Activated T-cell treated with anti-CD3 and anti-CD28 coated beads for 4 hours (primary cell): ENCODE measurements around the gene ASTN2.

ENCODE experiments used
- DNase-seq: peaks from one replicate; pipeline ENCODE4 v3.0.0-alpha.2; 2020

The ASTN2 gene

DNA sequence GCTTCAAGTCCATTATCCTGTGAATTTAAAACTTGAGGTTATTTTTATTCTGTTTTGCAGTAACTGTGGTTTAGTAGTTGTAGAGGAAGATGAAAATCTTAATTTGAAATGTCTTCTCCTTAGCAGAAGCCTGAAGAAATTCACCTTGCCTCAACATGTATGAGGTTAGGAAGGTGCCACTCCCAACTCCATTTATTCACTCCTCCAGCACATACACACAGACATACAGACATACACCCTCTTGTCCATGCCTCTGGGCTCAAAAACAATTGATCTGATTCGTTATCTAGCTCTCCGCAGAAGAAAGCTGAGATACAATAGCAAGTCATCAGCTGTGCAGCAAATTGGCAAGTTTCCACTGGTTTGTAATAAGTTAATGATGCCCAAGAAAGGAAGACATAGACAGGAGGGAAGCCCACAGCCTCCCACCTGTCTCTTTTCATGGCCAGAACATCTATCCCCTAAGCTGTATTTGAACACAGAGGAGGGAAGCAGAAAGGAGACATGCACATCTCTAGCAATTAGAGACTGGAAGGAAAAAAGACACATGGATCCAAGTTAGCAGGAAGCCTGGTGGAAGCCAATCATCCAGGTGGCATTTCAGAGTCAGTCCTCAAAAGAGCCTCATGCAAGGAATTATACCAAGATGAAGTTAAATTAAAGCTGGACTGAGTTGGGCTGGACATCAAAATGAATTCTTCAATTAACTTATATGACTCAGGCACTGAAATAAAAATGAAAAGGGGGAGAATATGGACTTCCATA is 257.9 kb downstream of the ASTN2 start:
- no peak for DNase-seq

DNA sequence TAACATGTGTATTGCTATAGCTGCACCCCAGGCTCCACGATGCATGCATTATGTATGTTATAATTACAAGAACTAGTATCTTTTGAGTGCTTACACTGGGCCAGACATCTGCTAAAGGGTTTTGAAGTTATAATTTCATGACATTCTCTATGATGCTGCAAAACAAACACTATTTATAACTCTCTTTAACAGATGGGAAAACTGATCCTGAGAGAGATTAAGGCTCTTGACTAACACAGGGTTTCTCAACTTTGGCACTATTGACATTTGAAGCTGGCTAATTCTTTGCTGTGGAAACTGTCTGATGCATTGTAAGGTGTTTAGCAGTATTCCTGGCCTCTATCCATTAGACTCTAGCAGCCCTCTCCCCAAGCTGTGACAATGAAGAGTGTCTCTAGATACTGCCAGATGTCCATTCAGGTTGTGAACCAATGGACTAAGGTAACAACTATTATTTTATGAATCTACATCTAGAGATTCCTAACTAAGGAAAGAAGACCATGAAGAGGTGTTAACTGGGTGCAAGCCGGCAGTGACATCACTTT is 258.6 kb downstream of the ASTN2 start:
- no peak for DNase-seq

DNA sequence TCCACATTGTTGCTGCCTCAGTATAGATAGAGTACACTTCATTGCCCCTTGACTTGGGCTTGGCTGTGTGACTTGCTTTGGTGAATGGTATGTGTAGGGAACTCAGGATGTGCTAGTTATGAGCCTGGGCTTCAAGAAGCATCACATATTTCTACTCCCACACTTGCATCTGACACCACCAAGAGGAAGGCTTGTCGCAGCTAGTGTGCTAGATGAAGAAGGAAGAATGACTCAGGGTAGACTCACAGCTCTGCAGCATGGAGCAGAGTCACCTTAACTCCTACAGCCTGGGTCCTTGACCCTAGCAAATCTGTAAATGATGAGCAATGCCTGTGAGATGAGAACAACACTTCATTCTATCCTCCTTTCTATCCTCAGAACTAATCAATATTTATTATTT is 261.8 kb downstream of the ASTN2 start:
- no peak for DNase-seq

DNA sequence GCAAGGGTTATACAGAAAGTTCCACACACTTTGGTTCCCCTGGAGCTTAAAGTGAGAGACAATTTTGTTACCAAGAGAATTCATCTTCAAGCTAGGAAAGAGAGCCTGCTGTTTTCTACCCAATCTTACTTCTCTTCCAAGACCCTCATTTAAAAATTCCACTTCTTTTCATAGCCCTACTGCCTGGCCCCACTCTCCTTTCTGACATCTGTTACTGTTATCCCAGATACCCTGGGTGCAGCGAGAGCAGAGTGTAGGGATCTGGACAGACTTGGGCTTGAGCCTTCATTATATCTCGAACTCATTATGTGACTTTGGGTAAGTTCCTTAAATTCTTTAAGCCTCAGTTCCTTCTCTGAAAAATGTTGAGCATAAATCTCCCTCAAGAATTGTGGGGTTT is 263.1 kb downstream of the ASTN2 start:
- DNase-seq, result no peak

DNA sequence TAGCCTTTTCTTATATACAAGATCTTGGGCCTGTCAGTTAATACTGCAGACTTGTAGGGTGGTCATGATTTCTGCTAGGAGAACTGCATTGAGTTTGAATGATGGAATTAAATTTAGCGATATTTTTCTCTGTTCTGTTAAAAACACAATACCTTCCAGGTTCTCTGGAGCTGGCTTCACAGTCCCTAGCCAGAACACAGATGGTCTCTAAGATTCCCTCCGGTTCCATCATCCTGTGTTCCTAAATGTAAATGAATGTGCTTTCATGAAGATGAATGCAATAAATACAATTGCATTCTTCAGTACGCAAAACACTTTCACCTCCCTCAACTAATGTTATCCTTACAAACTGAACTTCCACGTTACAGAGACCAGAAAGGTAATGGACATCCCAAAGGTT is 264.9 kb downstream of the ASTN2 start:
- no peak for DNase-seq

DNA sequence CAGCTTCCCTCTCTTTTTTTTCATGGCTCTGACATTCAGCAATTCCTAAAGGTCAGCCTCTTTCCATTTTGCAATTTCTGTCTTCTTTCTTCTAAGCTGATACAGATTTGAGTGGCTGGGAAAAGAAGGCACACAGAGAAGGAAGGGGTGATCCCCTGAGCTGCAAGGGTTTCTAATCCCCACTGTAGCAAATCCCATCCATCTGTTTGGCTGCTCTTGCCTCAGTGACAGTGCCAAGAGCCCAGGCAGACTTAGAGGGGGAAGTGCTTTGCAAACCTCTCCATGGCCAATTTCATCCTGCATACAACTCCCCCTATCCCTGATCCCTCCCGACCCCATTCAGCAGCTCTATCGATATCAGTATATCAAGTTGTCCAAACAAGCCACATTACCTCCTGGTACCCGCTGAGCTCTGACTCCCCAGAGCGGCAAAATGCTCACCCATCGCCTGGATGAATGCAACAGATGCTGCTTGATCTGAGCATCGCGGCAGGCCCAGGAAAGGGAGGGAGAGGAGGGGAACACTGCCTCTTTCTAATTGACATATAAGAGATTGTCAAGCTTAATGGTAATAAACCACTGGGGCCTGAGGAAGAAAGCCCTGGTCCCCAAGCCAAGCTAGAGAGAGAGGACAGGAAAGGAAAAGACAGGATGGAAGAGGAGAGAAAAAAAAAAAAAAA is 268.9 kb downstream of the ASTN2 start:
- no peak for DNase-seq

DNA sequence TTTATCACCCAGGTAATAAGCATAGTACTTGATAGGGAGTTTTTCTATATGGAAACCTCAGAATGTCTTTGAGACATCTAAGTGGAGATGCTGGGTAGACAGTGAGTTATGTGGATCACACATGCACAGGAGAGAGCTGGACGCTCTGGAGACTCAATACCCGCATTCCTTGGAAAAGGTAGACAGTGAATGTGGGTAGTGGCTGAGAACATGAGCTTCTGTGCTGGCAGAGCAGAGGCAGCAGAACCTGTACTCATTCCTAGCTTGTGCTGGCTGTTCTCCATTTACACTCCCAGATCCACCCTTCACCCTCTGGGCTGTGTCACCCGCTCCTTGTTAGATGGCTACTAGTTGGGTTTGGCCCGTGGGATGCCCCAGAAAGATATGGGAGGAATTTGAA is 269.8 kb downstream of the ASTN2 start:
- DNase-seq, result no peak

DNA sequence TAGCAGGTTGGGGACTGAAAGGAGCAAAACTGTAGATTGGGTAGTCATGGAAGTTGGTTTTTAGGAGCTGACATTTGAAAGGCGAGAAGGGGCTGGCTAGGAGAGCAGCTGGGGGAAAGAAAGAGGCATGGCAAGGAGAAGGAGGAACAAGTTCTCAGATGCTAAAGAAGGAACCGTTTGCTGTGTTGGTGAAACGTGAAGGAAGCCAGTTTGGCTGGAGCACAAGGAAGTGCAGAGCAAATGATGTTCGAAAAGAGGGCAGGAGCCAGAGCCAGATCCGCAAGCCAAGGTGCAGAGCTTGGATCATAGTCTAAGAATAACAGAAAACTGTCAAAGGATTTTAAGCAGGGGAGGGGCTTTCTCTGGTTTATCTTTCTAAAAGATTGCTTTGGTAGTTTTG is 276.6 kb downstream of the ASTN2 start:
- DNase-seq, result no peak

DNA sequence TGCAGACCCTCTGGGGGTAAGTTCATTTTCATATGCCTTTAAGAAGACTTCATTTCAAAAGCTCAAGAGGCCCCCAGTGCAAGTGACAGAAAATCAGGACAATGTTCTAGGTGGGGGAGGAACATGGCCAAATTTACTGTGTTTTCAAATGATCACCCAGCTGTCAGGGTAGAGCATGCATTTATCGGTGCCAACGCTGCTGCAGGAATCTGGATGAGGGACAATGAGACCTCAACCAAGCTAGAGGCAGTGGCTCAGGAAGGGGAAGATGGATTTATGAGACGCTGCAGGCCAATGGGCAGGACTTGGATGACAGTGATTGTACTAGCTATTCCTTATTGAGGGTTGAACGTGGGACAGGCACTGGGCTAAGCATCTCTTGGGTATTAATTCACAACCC is 278.4 kb downstream of the ASTN2 start:
- no peak for DNase-seq

DNA sequence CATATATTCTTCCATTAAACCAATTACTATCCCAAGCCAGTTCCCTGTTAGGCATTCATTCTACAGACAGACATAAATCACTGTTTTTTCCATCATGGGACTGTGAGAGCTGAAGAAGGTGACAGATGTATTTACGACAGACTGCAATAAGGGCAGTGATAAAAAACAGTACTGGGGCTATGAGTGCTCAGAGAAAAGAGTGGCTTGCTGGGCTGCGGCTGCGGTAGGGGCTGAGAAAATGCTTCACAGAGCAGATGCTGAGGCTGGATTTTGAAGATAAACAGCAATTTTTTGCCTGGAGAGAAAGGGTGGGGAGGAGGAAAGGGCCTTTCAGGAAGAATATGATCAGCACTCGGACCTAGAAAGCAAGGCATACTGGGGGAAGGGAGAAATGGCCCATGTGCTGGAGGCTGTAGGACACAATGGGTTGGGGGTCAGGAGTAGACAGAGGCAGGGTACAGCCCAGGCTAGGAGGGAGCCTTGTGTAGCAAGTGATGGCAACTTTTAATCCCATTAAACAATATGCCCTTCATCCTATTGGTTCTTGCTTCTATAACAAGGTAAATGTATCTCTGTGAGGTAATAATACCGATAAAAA is 279.3 kb downstream of the ASTN2 start:
- no peak for DNase-seq

DNA sequence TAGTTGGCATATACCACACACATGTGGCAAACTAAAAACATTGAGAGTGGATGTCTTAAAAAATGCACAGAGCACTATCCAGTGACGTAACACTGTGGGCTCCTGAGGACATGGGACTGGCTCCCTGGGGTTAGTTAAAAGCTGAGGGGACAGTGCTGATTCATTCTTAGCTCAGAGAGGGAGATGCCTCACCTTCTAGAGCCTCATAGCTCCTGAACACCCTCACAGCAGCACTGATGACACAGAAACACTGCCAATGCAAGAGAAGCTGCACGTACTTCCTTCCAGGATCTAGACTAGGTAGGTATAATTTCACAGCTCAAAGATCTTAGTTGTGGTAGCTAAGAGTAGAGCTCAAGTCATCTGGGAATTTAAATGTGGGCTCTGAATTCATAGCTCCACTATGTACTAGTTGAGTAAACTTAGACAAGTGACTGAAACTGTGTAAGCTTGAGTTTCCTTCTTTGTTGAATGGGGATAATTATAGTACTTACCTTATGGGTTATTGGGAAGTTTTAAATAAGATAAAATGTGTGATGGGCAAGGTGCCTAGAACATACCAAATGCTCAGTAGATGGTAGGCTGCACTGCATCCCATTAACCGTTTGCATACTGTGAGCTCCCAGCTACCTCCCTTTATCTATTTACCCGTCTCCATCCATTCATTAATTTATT is 279.9 kb downstream of the ASTN2 start:
- no peak for DNase-seq

DNA sequence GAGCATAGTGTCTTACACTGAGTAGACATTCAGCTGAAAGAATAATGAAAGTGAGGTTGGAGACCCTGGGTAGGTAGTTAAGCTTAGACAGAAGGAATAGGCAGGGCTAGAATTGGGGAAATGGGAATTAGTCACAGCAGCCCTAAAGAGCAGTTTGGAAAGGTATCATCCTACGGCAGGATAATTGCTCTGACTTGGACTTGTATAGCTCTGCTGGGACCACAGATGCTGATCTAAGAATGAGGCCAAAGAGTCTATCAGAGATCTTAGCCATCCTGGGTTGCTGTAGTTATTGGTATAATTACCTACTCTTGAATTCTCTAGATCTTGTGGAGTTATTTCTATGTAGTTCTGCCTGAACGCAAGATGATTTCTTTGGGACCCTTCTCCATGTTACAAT is 288.0 kb downstream of the ASTN2 start:
- DNase-seq, result no peak

DNA sequence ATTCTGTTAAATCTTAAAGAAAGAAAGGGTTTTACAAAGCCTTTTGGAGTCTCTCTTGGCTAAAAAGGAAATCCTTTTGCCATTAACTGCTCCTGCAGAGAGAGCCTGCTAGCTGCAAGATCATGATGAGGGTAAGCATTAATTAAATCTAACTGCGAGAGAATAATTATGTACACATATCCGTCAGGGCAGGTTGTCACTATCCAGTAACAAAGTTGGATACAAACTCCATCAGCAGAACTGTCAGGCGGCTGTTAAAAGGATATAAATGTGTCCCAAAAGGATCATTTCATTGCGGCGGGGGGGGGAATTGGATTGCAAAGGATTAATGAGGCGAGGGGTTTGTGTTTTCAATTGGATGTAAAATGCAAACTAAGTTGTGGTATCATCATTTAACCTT is 289.3 kb downstream of the ASTN2 start:
- DNase-seq, result no peak

DNA sequence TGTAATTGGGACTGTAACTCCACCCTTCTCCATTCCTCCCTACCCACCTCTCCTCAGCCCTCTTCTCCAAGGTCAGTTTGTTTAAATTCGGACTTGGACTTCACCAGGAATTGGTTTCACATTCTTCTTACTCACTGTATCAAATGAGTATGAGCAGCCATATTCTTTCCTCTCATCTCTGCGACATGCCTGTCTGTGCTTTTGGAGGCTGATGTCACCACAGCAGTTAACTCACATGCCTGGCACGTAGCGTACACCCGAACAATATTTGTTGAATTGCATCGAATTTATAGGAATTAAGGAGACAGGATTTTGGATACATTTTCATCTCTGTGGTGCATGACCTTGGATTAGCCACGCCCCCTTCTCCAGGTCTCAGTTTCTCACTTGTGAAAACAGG is 291.1 kb downstream of the ASTN2 start:
- no peak for DNase-seq

DNA sequence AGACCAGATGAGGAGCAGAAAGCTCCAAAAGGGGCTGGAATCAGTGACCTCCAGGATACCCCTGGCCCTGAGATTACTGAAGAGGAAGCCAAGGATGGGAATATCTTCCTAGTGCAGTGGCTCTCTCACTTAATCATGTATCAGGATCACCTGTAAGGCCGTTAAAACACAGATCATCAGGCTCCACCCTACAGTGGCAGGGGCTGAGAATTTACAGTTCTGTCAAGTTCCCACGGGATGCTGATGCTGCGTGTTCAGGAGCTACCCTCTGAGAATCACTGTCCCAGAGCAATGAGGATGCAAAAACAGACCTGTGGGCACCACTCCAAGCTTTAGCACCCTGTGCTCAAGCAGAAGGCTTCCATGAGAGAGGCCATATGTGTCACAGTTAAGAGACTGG is 291.9 kb downstream of the ASTN2 start:
- DNase-seq, result no peak

DNA sequence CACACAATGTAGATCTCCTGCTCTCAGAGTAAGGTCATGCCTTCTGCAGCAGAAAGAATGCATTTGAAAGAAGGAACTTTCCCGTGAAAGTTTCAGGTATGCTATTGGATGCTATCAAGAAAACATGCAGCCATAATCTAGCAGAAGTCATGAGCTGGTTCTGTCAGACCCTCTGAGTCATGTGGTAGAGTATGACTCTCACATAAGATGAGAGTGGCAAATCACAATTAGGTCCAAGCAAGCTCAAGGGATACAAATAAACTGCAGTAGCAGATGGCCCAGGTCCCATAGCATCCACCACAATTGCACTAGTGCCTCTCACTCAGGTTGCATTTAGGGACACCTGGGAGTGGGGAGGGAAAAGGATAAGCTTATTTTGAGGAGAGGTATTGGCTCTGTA is 292.8 kb downstream of the ASTN2 start:
- no peak for DNase-seq

DNA sequence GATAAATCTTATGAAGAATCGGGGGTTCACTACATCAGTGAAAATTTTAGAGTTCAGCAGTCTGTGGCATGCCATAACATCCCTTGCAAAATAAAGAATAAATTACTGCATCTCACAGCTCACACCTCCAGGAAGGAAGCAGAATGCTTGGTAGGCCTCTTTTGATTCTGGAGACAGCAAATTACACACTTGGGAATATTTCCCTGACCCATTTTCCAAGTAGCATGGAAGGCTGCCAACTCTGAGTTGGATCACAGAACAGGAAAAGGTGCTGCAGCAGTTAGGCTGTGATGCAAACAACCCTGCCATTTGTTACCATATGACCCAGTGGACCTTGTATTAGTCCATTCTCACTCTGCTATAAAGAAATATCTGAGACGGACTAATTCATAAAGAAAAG is 293.5 kb downstream of the ASTN2 start:
- no peak for DNase-seq

DNA sequence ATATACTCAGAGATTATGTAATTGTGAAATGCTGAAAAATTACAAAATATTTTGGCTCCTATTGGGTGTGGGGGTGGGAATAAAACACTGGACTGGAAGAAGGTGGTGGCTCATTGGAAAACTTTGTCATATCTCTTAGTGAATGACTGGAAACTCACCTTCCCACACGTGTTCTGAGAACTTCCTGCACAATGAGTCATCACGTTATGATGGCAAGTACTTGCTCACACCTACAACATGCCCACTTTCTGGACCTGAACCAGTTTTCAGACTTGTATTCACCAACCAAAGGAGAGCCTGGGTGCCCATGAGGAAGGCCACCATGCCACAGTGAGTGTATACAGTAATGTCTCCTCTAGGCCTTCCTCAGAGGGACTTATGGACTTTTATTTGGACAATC is 294.8 kb downstream of the ASTN2 start:
- no peak for DNase-seq

DNA sequence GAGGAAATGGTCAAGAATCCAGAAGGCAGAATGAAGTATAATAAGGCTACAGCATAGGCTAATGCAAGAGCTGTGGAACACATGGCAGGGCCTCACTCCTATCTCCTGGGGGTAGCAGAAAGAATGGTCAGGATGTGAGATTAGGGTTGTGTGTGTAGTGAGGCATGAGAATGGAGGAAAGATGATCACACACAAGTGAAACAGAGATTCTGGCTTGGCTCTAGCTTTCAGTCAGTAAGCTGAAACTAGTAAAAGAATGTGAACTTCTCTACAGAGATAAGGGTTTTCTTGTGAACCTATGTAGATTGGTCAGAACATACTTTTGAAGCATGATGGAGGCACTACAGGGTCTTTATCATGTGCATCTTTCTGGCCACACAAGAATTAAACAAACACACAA is 298.8 kb downstream of the ASTN2 start:
- DNase-seq, result no peak

DNA sequence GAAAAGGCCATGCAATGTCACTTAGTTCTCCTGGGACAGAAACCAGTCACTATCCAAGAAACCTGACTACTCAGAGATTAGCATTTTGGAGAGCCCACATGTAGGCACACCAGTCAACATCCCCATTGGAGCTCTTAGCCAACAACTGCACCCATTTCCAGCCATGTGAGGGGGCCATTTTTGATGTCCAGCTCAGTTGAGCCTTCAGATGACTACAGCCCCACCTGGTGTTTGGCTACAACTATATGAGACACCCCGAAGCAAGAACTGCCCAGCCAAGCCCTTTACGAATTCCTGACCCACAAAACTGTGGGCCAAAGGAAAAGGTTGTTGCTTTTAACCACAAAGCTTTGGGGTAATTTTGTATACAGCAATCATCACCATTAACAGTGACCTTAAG is 300.1 kb downstream of the ASTN2 start:
- DNase-seq, result no peak

DNA sequence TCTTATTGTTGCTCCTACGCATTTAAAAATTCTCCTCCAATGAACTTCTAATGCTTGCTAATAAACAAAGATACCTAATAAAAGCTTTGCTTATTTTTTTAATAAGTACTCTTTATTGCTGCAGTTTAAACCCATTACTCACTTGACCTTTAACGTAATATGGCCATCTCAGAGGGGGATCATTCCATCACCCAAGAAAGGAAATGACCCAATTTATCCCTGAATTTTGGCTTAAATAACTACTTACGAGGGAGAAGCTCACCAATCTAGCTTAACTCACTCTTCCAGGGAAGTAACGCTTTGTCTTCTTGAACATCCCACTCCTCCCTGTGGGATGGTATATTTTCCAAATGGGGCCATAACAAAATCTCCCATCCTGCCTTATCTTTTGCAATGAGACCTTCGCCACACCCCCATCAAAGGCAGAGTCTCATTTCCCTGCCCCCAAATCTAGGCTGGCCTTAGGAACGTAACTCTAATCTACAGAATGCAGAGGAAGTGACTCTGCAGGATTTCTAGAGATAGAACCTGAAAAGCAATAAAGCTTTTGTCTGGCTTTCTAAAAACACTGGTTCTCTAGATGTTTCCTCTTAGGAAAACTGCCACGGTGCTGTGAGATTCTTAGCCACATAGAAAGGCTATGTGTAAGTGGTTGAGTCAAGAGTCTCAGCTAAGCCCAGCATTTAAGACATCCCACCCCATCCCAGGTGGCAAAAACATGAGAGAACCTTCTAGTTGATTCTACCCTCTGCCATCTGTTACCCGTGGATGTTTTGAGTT is 310.0 kb downstream of the ASTN2 start:
- no peak for DNase-seq

DNA sequence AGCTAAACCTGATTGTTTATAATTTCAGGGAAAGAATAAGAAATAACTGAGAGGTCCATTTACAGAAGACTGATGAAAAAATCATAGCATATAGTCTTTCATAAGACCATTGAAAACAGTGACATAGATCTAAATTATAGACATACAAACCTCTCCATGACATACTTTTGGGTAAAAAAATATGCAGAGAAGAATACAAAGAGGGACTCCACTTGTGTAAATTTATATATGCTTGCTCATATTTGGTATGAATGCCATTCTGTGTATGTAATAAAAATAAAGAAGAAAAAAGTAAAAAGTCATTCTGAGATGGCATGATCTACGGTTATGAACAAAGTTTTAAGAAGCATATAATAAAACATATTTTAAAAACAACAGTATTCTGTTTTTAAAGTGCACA is 310.7 kb downstream of the ASTN2 start:
- no peak for DNase-seq
